ENCODE data around the gene MRPL11.
A peak's percentile ranks its signal among the peaks of the same experiment; 100 is the strongest.

Gene MRPL11

GRCh38 chr11:66472054-66472453, 33.4 kb upstream of the MRPL11 start:
- no peak for TF ChIP-seq CTCF (IDR thresholded peaks at IDR 0.05; ENCODE audit: extremely low read depth, missing control alignments)
- no peak for DNase-seq (ENCODE audit: low spot score)

- TF ChIP-seq CTCF (IDR thresholded peaks at IDR 0.05; ENCODE audit: extremely low read depth, missing control alignments) = no peak
- DNase-seq (ENCODE audit: low spot score) = no peak
Measured at GRCh38 chr11:66471142-66471541, 32.5 kb upstream of the MRPL11 start.

GRCh38 chr11:66470015-66470414, 31.4 kb upstream of the MRPL11 start:
- DNase-seq (ENCODE audit: low spot score) = no peak
- no peak for TF ChIP-seq CTCF (IDR thresholded peaks at IDR 0.05; ENCODE audit: extremely low read depth, missing control alignments)

GRCh38 chr11:66469441-66469840, 30.8 kb upstream of the MRPL11 start:
- no peak for TF ChIP-seq CTCF (IDR thresholded peaks at IDR 0.05; ENCODE audit: extremely low read depth, missing control alignments)
- DNase-seq (ENCODE audit: low spot score) = no peak

GRCh38 chr11:66468691-66469090, 30.0 kb upstream of the MRPL11 start:
- no peak for DNase-seq (ENCODE audit: low spot score)
- TF ChIP-seq CTCF (IDR thresholded peaks at IDR 0.05; ENCODE audit: extremely low read depth, missing control alignments) = no peak

GRCh38 chr11:66467756-66468155, 29.1 kb upstream of the MRPL11 start:
- no peak for DNase-seq (ENCODE audit: low spot score)
- no peak for TF ChIP-seq CTCF (IDR thresholded peaks at IDR 0.05; ENCODE audit: extremely low read depth, missing control alignments)

- peak; percentile 73 for DNase-seq (ENCODE audit: low spot score)
- TF ChIP-seq CTCF (IDR thresholded peaks at IDR 0.05; ENCODE audit: extremely low read depth, missing control alignments) = no peak
Measured at GRCh38 chr11:66467034-66467659, 28.5 kb upstream of the MRPL11 start.

Measured in GM20000 (cell line).